ENCODE data around the gene MAG.
"Not testable (repeated sequence)": the region's sequence is repeated elsewhere in the genome, so short reads cannot be mapped to it uniquely, and the experiment has no call there.

MAG gene

DNA sequence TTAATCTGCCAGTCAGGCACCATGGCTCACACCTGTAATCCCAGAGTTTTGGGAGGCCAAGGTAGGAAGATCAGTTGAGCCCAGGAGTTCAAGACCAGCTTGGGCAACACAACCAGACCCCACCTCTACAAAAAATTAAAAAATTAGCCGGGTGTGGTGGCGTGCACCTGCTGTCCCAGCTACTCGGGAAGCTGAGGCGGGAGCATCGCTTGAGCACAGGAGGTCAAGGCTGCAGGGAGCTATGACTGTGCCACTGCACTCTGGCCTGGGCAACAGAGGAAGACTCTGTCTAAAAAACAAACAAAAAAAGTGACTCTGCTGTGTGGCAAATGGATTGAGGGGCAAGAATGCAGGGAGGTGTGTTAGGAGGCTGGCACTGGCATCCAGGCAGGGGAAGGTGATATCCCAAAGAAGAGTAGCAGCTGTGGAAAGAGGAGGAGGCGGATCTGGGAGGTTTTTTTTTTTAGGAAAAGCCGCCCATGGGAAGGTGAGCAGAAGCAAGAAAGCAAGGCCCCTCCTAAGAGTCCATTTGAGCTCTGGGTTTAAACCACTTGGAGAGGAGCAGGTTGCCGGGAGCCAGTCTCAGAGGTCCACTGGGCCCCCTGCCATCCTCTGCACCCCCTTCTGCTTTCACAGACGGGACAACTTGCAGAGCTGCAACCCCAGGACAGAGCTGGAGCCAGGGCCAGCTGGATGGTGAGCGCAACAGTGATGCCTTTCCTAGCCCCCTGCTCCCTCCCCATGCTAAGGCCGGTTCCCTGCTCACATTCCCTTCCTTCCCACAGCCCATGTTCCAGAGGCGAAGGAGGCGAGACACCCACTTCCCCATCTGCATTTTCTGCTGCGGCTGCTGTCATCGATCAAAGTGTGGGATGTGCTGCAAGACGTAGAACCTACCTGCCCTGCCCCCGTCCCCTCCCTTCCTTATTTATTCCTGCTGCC lies 7.5 kb upstream of the MAG start:
- DNase-seq, result no peak

DNA sequence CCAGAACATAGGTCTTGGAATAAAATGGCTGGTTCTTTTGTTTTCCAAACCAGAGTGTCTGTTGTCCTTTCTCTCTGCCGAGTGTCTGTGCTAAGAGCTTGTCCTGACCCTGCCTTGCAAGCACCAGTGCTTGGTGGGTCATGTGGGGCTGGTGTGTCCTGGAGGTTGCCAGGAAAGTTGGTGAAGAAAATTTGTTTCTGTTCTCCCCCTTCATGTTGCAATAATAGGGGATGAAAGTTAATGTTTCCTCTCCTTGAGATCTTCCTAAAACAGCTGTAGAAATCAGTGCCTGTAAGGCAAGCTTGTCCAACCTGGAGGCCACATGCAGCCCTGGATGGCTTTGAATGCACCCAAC lies 6.9 kb upstream of the MAG start:
- DNase-seq, result no peak

DNA sequence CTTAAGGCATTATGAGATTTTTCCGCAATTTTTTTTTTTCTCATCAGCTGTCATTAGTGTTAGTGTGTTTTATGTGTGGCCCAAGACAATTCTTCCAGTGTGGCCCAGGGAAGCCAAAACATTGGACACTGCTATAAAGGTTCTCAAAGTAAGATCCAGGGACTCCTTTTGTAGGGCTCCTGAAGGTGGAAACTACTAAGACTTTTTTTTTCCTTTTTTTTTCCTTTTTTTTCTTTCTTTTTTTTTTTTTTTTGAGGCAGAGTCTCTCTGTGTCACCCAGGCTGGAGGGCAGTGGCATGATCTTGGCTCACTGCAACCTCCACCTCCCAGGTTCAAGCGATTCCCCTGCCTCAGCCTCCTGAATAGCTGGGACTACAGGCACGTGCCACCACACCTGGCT lies 6.5 kb upstream of the MAG start:
- DNase-seq, result not testable (repeated sequence)

DNA sequence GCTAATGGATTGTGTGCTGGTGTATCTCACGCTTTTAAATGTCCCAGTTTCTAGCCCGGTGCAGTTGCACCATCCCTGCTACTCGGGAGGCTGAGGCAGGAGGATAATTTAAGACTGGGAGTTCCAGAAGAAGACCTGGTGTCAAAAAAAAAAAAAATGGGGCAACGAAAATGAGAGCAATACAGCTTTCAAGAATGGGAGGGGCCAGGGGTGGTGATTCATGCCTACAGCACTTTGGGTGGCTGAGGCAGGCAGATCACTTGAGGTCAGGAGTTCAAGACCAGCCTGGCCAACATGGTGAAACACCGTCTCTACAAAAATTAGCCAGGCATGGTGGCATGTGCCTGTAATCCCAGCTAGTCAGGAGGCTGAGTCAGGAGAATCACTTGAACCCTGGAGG lies 5.9 kb upstream of the MAG start:
- DNase-seq, result not testable (repeated sequence)

DNA sequence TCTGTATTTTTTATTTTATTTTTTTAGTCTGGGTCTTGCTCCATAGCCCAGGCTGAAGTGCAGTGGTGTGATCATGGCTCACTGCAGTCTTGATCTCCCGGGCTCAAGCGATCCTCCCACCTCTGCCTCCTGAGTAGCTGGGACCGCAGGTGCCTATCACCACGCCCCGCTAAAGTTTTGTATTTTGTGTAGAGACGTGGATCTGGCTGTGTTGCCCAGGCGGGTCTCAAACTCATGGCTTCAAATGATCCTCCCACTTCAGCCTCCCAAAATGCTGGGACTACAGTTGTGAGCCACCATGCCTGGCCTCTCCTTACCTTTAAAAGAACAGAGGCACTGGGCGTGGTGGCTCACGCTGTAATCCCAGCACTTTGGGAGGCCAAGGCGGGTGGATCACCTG lies 4.2 kb upstream of the MAG start:
- DNase-seq, result no peak

DNA sequence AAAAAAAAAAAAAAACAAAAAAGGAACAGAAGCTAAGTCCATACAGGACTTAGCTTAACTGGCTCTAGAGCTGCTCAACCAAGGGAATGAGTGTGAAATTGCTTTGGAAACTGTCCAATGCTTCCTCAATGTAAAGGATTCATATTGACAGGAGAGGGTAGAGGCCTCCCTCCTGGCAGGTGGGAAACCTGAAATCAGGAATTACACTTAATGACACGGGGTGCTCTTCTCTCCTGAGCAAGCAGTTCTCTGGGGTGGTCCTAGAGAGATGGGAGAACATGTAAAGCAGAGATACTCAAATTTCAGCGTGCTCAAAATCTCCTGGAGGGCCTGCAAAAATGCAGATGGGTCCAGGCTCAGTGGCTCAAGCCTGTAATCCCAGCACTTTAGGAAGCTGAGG lies 3.6 kb upstream of the MAG start:
- no peak for DNase-seq

DNA sequence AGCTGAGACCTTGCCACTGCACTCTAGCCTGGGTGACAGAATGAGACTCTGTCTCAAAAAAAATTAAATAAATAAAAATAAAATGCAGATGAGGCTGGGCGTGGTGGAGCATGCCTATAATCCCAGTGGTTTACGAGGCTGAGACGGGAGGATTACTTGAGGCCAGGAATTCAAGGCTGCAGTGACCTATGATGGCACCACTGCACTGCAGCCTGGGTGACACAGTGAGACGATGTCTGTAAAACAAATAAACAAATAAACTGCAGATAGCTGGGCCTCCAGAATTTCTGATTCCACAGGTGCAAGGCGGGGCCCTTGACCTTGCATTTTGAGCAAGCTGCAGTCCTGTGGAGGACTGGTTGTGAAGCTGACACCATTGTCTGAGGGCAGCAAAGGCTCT lies 3.1 kb upstream of the MAG start:
- no peak for DNase-seq

DNA sequence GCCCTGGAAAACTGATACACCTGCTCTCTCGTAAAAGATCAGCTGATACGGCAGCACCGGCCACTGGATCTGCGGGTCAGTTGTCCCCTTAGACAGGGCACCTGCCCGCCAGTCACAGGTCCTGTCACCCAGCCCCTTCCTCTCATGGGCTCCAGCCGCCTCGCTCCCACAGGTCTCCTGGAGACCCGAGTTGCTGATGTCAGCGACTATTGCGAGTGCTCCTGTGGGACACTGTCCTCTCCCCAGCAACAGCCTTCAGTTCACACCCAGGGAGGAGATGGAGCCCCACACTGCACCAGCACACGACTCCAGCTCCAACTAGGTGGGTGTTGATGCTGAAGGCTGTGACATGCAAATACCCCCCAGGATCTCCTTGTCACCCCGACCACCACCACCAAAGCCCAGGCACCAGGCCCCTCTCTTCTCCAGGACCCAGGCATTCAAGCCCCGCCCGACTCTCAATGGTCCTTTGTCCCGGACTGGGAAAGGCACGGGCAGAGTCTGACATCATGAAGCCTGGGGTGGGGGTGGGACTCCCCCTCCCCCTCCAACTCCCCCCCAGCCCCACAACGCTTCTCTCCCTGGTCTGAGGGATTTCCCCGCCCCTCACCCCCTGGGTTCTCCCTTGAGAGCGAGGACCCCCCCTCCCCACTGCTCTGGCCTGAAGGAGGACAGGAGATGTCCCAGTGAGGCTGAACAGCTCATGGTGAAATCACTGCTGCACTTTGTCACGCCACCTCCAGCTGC lies 1.4 kb upstream of the MAG start:
- DNase-seq, result no peak

DNA sequence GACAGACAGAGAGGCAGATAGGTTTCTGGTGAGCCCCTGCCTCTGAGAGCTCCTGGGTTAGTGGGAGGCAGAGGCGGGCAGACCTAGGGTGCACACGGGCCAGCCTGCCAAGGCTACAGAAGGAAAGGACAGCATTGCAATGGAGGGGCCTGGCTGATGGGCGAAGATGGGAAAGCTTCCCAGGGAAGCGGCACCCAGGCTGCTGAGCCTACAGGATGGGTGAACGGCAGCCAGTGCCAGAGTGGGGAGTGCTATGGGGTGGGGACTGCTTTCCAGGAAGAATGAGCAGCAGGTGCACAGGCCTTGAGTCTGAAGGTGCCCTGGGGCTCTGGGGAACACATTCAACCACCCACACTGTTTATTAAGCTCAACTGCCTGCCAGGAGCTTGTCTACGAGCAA lies 702 bp upstream of the MAG start:
- DNase-seq, result no peak

DNA sequence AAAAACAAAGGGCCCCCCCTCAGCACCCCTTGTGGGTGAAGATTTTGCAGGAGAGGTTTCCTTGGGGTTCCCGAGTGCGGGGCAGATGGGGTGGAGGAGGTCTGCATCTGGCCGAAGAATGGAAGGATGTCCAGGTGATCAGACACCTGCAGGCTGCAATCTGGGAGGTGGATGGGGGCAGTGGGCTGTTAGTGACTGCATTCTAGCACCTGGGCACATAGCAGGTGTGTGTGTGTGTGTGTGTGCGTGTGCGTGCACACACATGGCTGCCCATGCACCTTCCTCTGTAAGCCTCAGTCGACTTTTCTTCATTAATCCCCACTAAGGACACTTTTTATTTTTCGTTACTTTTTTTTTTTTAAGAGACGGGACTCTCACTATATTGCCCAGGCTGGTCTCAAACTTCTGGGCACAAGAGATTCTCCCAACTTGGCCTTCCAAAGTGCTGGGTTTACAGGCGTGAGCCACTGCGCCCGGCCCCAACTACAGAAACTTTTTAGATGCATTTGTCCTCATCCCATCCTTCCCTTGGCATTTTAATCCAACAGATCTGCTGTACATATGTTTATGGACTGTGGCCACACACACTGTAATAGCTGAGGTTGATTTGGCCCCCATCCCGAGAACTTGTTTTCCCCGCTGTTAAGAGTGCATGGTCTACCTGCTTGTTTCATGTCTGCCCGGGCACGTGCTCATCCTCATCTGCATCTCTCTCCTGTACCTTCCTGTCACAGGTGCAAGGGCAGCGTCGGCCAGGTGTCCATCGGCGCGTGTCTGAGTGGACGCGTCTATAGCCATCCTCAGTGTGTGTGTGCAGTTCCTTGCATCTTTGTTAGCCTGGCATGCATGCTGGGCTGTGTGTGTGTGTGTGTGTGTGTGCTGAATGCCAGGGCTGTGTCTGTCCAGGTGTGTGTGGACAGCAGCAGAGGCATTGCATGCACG lies 731 bp downstream of the MAG start:
- no peak for DNase-seq

DNA sequence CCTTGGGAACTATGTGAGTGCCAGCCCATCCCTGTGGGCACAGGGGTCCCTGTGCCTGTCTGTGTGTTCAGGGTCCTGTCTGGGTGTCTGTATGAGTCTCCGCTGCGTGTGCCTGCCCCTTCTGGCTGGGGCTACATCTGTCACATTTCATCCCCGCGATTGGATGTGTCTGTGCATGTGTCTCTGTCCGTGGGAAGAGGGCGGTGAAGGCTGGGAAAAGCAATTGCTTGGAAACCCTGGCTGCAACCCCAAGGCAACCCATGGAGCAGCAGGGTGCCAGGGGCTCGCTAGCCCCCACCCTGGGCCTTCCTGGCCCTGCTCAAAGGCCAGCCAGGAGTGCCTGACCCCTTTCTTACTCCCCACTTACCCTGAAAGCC lies 1.4 kb downstream of the MAG start:
- no peak for DNase-seq

DNA sequence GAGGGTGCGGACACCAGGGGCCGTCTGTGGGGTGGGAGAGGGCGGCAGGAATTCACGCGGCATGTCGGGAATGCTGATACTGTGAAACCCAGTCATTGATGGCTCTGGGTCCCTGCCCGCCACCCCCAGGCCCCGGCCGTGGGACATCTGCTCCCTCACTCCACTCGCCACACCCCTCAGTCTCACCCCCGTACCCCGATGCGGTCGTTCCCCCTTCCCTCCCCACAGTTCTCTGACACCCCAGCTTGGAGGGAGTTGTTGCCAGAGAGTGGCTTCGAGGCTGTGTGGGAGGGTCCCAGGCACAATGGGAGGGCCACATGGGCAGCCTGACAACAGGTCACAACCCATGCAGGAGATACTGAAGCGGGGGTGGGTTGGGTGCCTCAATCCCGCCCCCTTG lies 1.8 kb downstream of the MAG start:
- DNase-seq, result no peak

DNA sequence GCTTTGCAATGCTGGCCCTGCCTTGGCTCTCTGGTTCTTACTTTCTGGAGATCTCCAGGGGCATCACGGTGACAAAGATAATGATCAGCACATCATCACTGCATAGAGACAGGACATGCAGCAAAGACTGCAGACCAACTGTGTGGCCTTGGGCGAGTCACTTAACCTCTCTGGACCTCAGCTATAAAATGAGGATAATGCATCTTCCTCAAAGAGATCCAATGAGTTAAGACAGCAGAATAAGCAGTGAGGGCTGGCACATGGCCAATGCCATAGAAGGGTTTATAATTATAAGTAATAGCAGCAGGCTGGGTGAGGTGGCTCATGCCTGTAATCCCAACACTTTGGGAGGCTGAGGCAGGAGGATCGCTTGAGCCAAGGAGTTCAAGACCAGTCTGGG lies 2.4 kb downstream of the MAG start:
- no peak for DNase-seq

DNA sequence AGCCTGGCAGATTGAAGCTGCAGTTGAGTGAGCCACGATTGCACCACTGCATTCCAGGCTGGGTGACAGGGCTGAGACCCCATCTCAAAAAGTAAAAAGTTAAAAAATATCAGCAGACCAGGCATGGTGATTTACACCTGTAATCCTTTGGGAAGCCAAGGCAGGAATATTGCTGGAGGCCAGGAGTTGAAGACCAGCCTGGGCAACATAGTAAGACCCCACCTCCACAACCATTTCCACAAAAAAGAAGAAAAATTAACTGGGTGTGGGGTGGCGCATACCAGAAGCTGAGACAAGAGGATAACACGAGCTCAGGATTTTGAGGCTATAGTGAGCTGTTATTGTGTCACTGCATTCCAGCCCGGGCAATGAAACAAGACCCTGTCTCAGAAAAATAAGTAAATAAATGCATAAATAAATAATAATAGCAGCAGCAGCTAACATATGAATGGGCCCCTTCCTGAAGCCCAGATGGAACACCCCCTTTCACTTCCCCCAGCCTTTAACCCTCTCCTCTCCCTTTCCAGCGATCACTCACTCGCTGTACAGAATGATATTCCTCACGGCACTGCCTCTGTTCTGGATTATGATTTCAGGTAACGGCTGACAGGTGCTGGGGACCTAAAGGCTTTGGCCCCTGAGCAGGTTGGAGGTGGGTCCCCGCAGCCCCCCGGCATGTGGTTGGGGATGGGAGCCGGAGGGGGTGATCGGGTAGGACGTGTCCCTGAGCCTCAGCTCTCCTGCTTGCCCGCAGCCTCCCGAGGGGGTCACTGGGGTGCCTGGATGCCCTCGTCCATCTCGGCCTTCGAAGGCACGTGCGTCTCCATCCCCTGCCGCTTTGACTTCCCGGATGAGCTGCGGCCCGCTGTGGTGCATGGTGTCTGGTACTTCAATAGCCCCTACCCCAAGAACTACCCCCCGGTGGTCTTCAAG lies 3.2 kb downstream of the MAG start:
- DNase-seq, result no peak

DNA sequence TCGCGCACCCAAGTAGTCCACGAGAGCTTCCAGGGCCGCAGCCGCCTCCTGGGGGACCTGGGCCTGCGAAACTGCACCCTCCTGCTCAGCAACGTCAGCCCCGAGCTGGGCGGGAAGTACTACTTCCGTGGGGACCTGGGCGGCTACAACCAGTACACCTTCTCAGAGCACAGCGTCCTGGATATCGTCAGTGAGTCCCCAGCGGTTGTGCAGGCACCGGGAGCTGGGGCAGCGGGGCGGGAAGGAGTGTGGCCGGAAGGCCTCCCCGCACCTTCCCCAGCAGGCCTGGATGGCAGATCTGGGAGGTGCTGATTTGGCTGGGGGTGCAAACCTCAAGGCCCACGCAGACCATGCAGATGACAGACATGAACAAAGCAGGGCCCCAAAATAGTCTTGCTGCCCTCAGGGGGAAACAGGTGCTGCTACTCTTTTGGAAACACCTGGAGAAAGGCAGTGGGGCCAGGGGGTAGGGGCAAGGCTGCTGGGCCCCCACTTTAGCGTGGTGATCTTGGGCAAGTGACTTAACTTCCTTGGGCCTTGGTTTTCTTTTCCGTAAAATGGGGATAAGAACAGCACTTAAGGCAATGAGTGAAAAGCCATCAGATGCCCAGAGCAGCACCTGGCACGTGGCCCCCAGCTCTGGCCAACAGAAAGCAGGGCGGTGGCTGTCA lies 4.0 kb downstream of the MAG start:
- DNase-seq, result no peak

DNA sequence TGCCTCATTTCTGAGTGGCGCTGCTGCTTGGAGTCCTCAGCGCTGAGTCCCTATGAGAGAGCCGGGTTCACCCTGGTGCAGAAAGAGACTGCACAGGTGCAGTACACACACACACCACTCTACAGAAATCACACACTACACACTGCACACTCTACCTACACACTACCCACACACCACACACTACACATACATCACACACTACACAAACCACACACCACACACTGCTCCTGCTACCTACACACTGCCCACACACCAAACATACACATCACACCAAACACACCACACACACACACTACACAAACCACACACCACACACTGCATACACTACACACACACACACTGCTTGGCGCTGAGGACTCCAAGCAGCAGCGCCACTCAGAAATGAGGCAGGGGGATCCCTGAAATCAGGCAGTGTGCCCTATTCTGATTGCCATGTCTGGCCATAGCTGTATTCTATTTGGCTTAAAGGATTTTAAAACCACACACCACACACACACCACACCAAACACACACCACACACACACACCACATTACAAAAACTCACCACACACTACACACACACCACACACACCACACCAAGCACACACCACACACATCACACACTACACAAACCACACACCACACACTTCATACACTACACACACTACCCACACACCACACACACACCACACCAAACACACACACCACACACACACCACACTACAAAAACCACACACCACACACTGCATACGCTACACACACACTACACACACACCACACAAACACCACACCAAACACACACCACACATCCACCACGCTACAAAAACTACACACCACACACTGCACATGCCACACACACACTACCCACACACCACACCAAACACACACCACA lies 4.9 kb downstream of the MAG start:
- DNase-seq, result no peak

DNA sequence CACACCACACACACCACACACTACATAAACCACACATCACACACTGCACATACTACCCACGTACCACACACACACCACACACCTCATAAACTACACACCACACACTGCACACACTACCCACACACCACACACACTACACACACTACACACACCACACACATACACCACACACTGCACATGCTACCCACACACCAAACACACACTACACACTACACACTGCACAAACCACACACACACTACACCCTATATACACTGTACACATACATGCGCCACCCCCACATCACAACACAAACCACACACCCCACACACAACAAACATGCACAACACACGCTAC lies 5.5 kb downstream of the MAG start:
- DNase-seq, result no peak

DNA sequence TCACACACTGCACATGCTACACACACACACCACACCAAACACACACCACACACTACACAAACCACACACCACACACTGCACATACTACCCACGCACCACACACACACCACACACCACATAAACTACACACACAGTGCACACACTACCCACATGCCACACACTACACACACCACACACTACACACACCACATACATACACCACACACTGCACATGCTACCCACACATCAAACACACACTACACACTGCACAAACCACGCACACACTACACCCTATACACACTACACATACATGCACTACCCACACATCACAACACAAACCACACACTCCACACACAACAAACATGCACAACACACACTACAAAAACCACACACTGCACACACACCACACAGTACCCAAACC lies 6.0 kb downstream of the MAG start:
- DNase-seq, result no peak

DNA sequence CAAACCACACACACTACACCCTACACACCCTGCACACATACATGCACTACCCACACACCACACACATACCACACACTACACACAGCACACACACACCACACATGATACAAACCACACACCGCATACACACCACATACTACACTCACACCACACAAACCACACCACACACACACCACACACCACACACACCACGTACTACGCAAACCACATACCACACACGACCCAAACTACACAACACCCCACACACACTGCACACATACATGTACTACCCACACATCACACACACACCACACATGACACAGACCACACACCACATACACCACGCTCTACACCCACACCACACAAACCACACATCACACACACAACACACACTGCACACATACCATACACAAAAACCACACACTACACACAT lies 6.6 kb downstream of the MAG start:
- DNase-seq, result no peak

DNA sequence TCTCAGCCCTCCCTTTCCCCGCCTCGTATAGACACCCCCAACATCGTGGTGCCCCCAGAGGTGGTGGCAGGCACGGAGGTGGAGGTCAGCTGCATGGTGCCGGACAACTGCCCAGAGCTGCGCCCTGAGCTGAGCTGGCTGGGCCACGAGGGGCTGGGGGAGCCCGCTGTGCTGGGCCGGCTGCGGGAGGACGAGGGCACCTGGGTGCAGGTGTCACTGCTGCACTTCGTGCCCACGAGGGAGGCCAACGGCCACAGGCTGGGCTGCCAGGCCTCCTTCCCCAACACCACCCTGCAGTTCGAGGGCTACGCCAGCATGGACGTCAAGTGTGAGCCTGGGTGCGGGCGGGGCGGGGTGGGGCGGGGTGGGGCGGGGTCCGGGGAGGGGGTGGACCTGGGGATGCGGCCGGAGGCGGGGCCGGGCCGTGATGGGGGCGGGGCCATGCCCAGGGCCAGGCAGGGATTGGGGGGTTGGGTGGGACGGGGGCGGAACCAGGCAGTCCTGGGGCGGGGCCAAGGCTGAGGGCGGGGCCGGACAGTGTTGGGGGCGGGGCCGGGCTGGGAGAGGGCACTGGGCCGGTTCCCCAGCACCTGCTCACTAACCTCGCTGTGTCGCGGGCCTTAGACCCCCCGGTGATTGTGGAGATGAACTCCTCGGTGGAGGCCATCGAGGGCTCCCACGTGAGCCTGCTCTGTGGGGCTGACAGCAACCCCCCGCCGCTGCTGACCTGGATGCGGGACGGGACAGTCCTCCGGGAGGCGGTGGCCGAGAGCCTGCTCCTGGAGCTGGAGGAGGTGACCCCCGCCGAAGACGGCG lies 7.8 kb downstream of the MAG start:
- DNase-seq, result no peak
